Mesodermal cell (in vitro differentiated cells): ENCODE results near the gene GNAO1.
"Not testable (repeated sequence)": the region's sequence is repeated elsewhere in the genome, so short reads cannot be mapped to it uniquely, and the experiment has no call there.

Source experiments
- H3K27ac ChIP-seq: 2 replicates; pipeline ENCODE4 v1.7.0; 2013; ENCODE audit warnings: mild to moderate bottlenecking, low read depth, low read length, moderate library complexity; ENCODE audit not compliant: severe bottlenecking
- H3K36me3 ChIP-seq: 2 replicates; pipeline ENCODE4 v1.7.1; 2013; ENCODE audit warnings: mild to moderate bottlenecking, low read length, moderate library complexity; ENCODE audit not compliant: control insufficient read depth, insufficient read depth
- H3K4me1 ChIP-seq: one replicate; pipeline ENCODE4 v1.7.1; 2013; ENCODE audit warnings: mild to moderate bottlenecking, low read length; ENCODE audit not compliant: insufficient read depth, control insufficient read depth, poor library complexity, severe bottlenecking
- H3K4me3 ChIP-seq: 2 replicates; pipeline ENCODE4 v1.7.0; 2013; ENCODE audit warnings: low read length, control low read depth, mild to moderate bottlenecking; ENCODE audit not compliant: insufficient read depth, poor library complexity, severe bottlenecking; ENCODE audit errors: extremely low read depth
- H3K9me3 ChIP-seq: 2 replicates; pipeline ENCODE4 v1.7.1; 2013; ENCODE audit warnings: mild to moderate bottlenecking, low read length, moderate library complexity; ENCODE audit not compliant: control insufficient read depth
- WGBS, 2 experiments: methylation state at CpG; one replicate each; pipeline ENCODE4 v1.1.5; 2013; ENCODE audit warnings: missing lambda C conversion rate in 2 of 2; ENCODE audit not compliant: insufficient coverage in 2 of 2; 5-methylcytosine and 5-hydroxymethylcytosine counted together

The GNAO1 gene

GRCh38 chr16:56379044-56379443 lies 187.8 kb downstream of the GNAO1 start:
- not testable (repeated sequence) for H3K27ac ChIP-seq, H3K4me1 ChIP-seq, H3K4me3 ChIP-seq
- peaks cover 61% of the 10 kb centered on the region for H3K36me3 ChIP-seq
- 92 to 93% methylated on average over 3 to 4 of the region's 6 CpGs for WGBS, 2 experiments
- H3K9me3 ChIP-seq = peaks cover 26% of the 10 kb centered on the region

GRCh38 chr16:56380778-56381485 lies 189.6 kb downstream of the GNAO1 start:
- not testable (repeated sequence) for H3K27ac ChIP-seq, H3K4me3 ChIP-seq, H3K4me1 ChIP-seq
- Histone ChIP-seq H3K36me3 (peaks cover 80% of the 10 kb centered on the region), H3K9me3 (peaks cover 26% of the 10 kb centered on the region)
- no CpG with 5 or more reads among the region's 3 CpGs for WGBS, 2 experiments

- Histone ChIP-seq H3K36me3 (peaks cover 84% of the 10 kb centered on the region), H3K27ac (no peak overlapping the region), H3K4me3 (no peak overlapping the region), H3K4me1 (peaks cover 6% of the 10 kb centered on the region), H3K9me3 (peaks cover 26% of the 10 kb centered on the region)
- no CpG with 5 or more reads among the region's 4 CpGs for WGBS, 2 experiments
Measured at GRCh38 chr16:56382459-56382858, 191.2 kb downstream of the GNAO1 start.

GRCh38 chr16:56382901-56383355 lies 191.6 kb downstream of the GNAO1 start:
- Histone ChIP-seq H3K36me3 (peaks cover 85% of the 10 kb centered on the region), H3K9me3 (peaks cover 26% of the 10 kb centered on the region), H3K4me3 (no peak overlapping the region), H3K4me1 (peaks cover 6% of the 10 kb centered on the region), H3K27ac (no peak overlapping the region)
- 85 to 88% methylated on average over 3 to 4 of the region's 5 CpGs for WGBS, 2 experiments

GRCh38 chr16:56384074-56384721 lies 192.9 kb downstream of the GNAO1 start:
- Histone ChIP-seq H3K4me3 (no peak overlapping the region), H3K36me3 (peaks cover 85% of the 10 kb centered on the region), H3K4me1 (peaks cover 6% of the 10 kb centered on the region), H3K27ac (no peak overlapping the region), H3K9me3 (peaks cover 22% of the 10 kb centered on the region)
- 89 to 100% methylated on average over 3 of the region's 4 CpGs for WGBS, 2 experiments

- Histone ChIP-seq H3K9me3 (no peaks in the 10 kb centered on the region), H3K4me1 (peaks cover 6% of the 10 kb centered on the region), H3K27ac (no peak overlapping the region), H3K4me3 (no peak overlapping the region), H3K36me3 (peaks cover 71% of the 10 kb centered on the region)
- WGBS, 2 experiments = 83% methylated on average over 1 of the region's 3 CpGs; no CpG with 5 or more reads in 1 of the 2 experiments
Measured at GRCh38 chr16:56387396-56387795, 196.1 kb downstream of the GNAO1 start.

GRCh38 chr16:56388209-56388608 lies 196.9 kb downstream of the GNAO1 start:
- H3K27ac ChIP-seq = no peak overlapping the region
- peaks cover 69% of the 10 kb centered on the region for H3K36me3 ChIP-seq
- peaks cover 5% of the 10 kb centered on the region for H3K4me1 ChIP-seq
- no peaks in the 10 kb centered on the region for H3K9me3 ChIP-seq
- H3K4me3 ChIP-seq = no peak overlapping the region

GRCh38 chr16:56389554-56389953 lies 198.3 kb downstream of the GNAO1 start:
- no peak overlapping the region for H3K4me3 ChIP-seq
- WGBS, 2 experiments = 84 to 95% methylated on average over 2 to 3 of the region's 3 CpGs
- H3K36me3 ChIP-seq = peaks cover 55% of the 10 kb centered on the region
- no peaks in the 10 kb centered on the region for H3K9me3 ChIP-seq
- no peaks in the 10 kb centered on the region for H3K4me1 ChIP-seq
- H3K27ac ChIP-seq = no peak overlapping the region

GRCh38 chr16:56396724-56397123 lies 205.4 kb downstream of the GNAO1 start:
- H3K4me3 ChIP-seq, H3K9me3 ChIP-seq, H3K4me1 ChIP-seq, H3K27ac ChIP-seq: not testable (repeated sequence)
- 80% methylated on average over 1 of the region's 3 CpGs; no CpG with 5 or more reads in 1 of the 2 experiments for WGBS, 2 experiments
- H3K36me3 ChIP-seq = peaks cover 32% of the 10 kb centered on the region

GRCh38 chr16:56399047-56399446 lies 207.8 kb downstream of the GNAO1 start:
- no CpG with 5 or more reads among the region's 2 CpGs for whole genome bisulfite sequencing, 2 experiments
- Histone ChIP-seq H3K9me3 (no peaks in the 10 kb centered on the region), H3K27ac (no peak overlapping the region), H3K36me3 (peaks cover 43% of the 10 kb centered on the region), H3K4me3 (no peak overlapping the region), H3K4me1 (no peaks in the 10 kb centered on the region)

- Histone ChIP-seq H3K27ac (no peak overlapping the region), H3K36me3 (peaks cover 47% of the 10 kb centered on the region), H3K9me3 (no peaks in the 10 kb centered on the region), H3K4me1 (no peaks in the 10 kb centered on the region), H3K4me3 (no peak overlapping the region)
- WGBS, 2 experiments = 80% methylated on average over 1 of the region's 2 CpGs; no CpG with 5 or more reads in 1 of the 2 experiments
Measured at GRCh38 chr16:56399486-56399885, 208.2 kb downstream of the GNAO1 start.
